Measurements from ENCODE around the gene HHIPL1.

DNA sequence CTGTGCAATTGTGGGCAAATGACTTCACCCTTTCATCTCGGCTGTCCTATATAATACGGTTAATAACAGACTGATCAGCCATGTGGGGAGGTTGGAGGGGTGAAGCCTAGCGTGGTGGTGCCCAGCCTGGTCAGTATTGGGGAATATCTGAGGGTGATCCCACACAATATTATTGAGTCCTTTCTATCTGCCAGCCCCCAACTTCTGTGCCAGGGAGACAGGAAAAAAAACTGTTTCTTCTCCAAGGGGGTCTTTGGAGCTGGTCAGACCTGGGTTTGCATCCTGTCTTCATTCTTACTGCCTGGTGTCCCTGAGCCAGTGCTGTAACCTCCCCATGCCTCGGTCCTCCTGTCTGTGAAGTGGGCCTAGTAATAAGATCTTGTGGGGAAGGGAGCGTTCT is 45.7 kb downstream of the HHIPL1 start:
- TF ChIP-seq, protein P1, sequence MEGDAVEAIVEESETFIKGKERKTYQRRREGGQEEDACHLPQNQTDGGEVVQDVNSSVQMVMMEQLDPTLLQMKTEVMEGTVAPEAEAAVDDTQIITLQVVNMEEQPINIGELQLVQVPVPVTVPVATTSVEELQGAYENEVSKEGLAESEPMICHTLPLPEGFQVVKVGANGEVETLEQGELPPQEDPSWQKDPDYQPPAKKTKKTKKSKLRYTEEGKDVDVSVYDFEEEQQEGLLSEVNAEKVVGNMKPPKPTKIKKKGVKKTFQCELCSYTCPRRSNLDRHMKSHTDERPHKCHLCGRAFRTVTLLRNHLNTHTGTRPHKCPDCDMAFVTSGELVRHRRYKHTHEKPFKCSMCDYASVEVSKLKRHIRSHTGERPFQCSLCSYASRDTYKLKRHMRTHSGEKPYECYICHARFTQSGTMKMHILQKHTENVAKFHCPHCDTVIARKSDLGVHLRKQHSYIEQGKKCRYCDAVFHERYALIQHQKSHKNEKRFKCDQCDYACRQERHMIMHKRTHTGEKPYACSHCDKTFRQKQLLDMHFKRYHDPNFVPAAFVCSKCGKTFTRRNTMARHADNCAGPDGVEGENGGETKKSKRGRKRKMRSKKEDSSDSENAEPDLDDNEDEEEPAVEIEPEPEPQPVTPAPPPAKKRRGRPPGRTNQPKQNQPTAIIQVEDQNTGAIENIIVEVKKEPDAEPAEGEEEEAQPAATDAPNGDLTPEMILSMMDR (conservative IDR thresholded peaks at IDR 0.05; ENCODE audit: low read depth, low read length) = no peak
- no peak for TF ChIP-seq EZH2 (IDR thresholded peaks at IDR 0.05; ENCODE audit: borderline replicate concordance, low read depth, low read length, poor library complexity, severe bottlenecking)

Measured in A673 (cell line).